Measurements from ENCODE around the gene TSPAN9. TPM values are rescaled to one million over a fixed set of nuclear protein-coding genes. Genes with fewer than 3 reads are reported as not detected.
A peak's percentile ranks its signal among the peaks of the same experiment; 100 is the strongest.

Gene TSPAN9
- polyA plus RNA-seq, 1 experiment = 67.0 TPM

- no peak for TF ChIP-seq CTCF (IDR thresholded peaks at IDR 0.05; ENCODE audit: insufficient read depth, low read depth, low read length)
- no peak for DNase-seq (ENCODE audit: low read depth)
- POLR2A ChIA-PET = no interaction called here
- CTCF ChIA-PET = interaction anchor here (0.8 to 3.2 kb wide), 14 partner anchors 8 to 142 kb away, joined by 3 to 52 read pairs (median 16); no protein-coding TSS in a partner anchor
- H3K36me3 ChIP-seq (ENCODE audit: control insufficient read depth, insufficient read depth, low read length) = no peaks in the 10 kb centered on the region
- peaks cover 2% of the 10 kb centered on the region; the same call in 1 of the 2 replicates for H3K27me3 ChIP-seq (ENCODE audit: control insufficient read depth, insufficient read depth, low read length)
- no peak overlapping the region for H3K4me3 ChIP-seq (ENCODE audit: low read depth, low read length)
Measured at GRCh38 chr12:3201339-3202051, 124.3 kb downstream of the TSPAN9 start.

- no peaks in the 10 kb centered on the region for H3K36me3 ChIP-seq (ENCODE audit: control insufficient read depth, insufficient read depth, low read length)
- ChIA-PET CTCF (interaction anchor here (0.8 to 3.2 kb wide), 21 partner anchors 9 to 143 kb away, joined by 3 to 52 read pairs (median 7); no protein-coding TSS in a partner anchor), POLR2A (no interaction called here)
- no peak for TF ChIP-seq CTCF (IDR thresholded peaks at IDR 0.05; ENCODE audit: insufficient read depth, low read depth, low read length)
- H3K4me3 ChIP-seq (ENCODE audit: low read depth, low read length) = no peak overlapping the region
- no peak for DNase-seq (ENCODE audit: low read depth)
- peaks cover 2% of the 10 kb centered on the region; the same call in 1 of the 2 replicates for H3K27me3 ChIP-seq (ENCODE audit: control insufficient read depth, insufficient read depth, low read length)
Measured at GRCh38 chr12:3202096-3202495, 124.9 kb downstream of the TSPAN9 start.

- Histone ChIP-seq H3K4me3 (ENCODE audit: low read depth, low read length) (no peak overlapping the region), H3K36me3 (ENCODE audit: control insufficient read depth, insufficient read depth, low read length) (no peaks in the 10 kb centered on the region), H3K27me3 (ENCODE audit: control insufficient read depth, insufficient read depth, low read length) (peaks cover 2% of the 10 kb centered on the region; the same call in 1 of the 2 replicates)
- DNase-seq (ENCODE audit: low read depth) = no peak
- ChIA-PET POLR2A (no interaction called here), CTCF (interaction anchor here (0.6 to 3.2 kb wide), 37 partner anchors 8 to 144 kb away, joined by 3 to 52 read pairs (median 4); no protein-coding TSS in a partner anchor)
- TF ChIP-seq CTCF (IDR thresholded peaks at IDR 0.05; ENCODE audit: insufficient read depth, low read depth, low read length) = peak; percentile 98
Measured at GRCh38 chr12:3202734-3203446, 125.7 kb downstream of the TSPAN9 start.

GRCh38 chr12:3203713-3204112 is 126.5 kb downstream of the TSPAN9 start:
- Histone ChIP-seq H3K27me3 (ENCODE audit: control insufficient read depth, insufficient read depth, low read length) (peaks cover 2% of the 10 kb centered on the region; the same call in 1 of the 2 replicates), H3K4me3 (ENCODE audit: low read depth, low read length) (no peak overlapping the region), H3K36me3 (ENCODE audit: control insufficient read depth, insufficient read depth, low read length) (no peaks in the 10 kb centered on the region)
- POLR2A ChIA-PET = no interaction called here
- DNase-seq (ENCODE audit: low read depth) = no peak
- TF ChIP-seq CTCF (IDR thresholded peaks at IDR 0.05; ENCODE audit: insufficient read depth, low read depth, low read length) = no peak
- CTCF ChIA-PET = interaction anchor here (0.7 to 3.2 kb wide), 26 partner anchors 7 to 128 kb away, joined by 3 to 52 read pairs (median 6); no protein-coding TSS in a partner anchor

GRCh38 chr12:3204143-3204542 is 127.0 kb downstream of the TSPAN9 start:
- ChIA-PET POLR2A (no interaction called here), CTCF (interaction anchor here (0.9 to 3.2 kb wide), 5 partner anchors 9 to 89 kb away, joined by 3 to 41 read pairs (median 4); no protein-coding TSS in a partner anchor)
- Histone ChIP-seq H3K36me3 (ENCODE audit: control insufficient read depth, insufficient read depth, low read length) (no peaks in the 10 kb centered on the region), H3K4me3 (ENCODE audit: low read depth, low read length) (no peak overlapping the region), H3K27me3 (ENCODE audit: control insufficient read depth, insufficient read depth, low read length) (peaks cover 2% of the 10 kb centered on the region; the same call in 1 of the 2 replicates)
- DNase-seq (ENCODE audit: low read depth) = no peak
- TF ChIP-seq CTCF (IDR thresholded peaks at IDR 0.05; ENCODE audit: insufficient read depth, low read depth, low read length) = no peak
